ENCODE results near the gene C16orf95.

C16orf95 gene

DNA sequence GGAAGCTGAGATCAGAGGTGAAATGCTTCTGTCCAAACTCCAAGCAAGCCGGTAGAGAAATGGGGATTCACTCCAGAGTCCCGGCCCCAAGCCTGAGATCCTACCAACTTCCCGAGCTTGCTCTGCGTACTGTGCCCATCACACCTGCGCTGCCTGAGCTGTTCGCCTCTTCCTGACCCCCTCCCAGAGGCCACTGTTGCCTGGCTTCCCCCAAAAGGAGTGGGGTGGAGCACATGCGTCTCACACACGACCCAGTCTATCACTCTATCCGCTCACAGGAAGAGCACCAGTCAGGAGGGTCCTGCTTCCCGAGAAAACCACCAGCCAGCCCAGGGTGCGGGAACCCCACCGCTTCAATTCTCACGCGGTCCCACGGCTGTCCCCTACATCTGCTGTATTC, 13.5 kb upstream of the C16orf95 start:
- no peak for DNase-seq

DNA sequence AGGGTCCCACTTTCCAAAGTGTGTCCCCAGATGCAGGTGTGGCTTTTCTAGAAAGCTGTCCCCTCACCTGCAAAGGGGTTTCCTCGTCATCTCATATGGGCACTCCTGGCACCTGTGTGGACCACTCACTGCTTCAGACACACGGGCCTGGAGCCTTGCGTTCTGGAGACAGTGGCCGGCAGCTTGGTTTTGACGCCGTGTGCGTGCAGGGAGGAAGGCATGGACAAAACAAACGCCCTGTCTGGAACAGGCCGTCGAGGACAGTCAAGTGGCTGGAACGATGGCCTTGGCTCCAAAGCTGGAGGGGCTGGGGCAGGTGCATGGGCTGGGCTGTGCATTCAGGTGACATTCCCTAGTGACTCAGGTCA, 13.0 kb upstream of the C16orf95 start:
- DNase-seq = no peak

DNA sequence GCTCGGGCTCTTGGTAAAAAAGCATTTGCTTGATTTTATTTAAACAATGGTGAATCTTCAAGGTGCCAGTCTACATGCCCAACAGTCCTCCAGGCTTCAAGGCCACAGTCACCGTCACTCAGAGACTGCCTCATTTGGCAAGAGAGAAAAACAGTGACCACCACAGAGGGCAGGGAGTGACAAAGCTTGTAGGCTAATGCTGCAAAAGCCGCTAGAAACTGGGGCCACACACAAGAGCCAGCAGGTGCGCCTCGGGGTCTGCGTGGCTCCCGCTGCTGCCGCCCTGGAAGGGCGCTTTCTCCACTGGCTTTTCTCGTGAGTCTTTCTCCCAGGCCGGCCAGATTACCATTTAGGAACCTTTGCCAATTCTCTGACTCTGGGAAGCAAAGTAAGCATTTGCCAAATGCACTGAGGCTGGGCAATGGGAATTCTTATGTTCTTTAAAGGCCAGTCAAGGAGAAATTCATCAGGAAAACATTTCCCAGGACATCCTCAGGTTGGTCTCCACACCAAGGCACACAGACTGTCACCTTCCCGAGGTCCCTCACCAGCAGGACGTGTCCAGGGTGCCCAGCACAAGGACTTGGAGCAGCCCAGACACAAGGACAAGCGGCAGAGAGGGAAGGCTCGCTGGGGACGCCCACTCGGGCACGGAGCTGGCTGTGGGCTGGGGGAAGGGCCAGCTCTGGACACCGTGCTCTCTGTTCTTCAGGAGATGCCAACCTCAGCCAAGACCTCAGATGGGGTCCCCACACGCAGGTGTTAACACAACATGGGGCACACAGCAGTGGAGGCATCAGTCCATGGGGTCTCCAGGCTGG, 12.5 kb upstream of the C16orf95 start:
- no peak for DNase-seq

DNA sequence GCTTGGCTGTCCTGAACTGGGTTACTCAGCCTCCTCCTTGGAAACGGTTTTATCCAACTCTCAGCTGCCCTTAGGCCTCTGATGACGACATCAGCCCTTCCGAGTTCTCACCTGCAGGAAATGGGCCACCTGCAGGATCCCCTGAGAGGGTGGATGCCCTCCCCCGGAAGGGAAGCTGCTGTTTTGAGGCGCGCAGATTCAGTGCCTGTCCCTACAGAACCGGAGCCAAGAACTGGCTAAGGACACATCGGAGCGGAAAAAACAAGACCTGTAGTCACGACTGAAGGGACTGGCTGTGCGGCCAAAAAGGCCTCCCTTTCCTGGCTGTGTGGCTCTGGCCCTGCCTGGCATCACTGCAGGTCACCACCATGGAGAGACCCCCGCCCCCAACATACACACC, 11.7 kb upstream of the C16orf95 start:
- DNase-seq = peak; percentile 2

DNA sequence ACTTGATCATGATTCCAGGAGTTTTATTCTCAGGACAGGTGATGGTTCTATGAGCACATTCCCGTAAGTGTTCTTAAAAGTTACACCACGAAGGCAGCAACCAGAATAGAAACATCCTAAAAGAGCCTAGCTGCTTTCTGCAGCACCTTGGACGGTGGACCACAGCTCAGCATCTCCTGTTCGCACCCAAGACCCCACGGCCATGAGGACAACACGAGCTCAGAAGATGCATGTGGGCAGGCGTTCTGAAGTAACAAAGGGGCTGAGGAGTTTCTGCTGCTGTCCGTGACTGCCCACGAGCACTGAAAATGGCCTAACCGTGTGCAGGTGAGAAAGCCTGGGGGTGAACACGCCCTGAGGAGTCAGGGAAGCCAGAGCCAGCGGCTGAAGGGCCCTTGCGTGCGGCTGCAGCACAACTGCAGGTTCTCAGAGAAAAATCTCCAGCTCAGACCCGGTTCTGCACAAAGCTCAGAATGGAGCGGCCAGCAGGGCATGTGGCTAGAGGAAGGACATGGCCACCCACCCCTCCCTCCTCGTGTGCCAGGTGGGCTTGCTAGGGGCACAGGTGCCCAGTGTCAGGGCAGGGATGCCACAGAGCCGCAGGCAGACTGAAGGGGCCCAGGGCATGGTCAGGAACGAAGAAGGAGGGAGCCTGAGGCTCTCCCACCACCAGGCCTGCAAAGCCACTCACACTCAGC, 10.8 kb upstream of the C16orf95 start:
- no peak for DNase-seq

DNA sequence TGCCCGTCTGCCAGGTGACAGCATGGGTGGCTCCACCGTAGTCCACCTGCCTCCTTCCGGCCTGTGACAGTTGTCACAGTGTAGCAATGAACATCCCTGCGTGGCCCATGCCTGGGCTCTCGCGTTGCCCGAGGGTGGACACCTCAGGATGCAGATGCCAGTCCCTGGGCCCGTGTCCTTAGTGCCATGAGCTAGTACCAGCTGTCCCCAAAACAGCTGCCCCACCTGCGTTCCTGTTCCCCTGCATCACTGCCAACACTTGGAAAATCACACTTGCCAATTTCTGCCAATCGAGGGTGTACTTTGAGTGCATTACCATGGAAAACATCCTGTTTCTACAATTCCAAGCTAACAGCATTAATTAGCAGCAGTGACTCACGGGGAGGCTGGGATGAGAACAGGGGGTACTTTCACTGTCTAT, 9.0 kb upstream of the C16orf95 start:
- DNase-seq = no peak

DNA sequence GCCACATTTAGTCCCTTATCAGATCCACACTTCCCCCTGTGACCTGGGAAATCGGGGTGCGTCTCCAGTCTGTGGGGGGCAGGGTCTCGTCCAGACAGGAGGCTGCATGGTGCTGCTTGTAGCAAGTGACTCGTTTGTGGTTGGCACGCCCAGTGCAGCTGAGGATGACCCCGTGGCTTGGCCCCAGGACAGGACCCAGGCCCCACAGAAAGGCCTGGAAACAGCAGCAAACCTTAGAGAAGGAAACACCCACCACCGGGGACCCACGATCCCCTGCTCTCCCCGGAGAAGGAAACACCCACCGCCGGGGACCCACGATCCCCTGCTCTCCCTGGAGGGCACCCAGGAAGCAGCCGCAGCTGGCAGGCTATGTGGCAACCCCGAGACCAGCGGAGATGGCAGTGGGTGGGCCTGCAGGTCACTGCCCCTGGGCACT, 8.2 kb upstream of the C16orf95 start:
- DNase-seq = no peak

DNA sequence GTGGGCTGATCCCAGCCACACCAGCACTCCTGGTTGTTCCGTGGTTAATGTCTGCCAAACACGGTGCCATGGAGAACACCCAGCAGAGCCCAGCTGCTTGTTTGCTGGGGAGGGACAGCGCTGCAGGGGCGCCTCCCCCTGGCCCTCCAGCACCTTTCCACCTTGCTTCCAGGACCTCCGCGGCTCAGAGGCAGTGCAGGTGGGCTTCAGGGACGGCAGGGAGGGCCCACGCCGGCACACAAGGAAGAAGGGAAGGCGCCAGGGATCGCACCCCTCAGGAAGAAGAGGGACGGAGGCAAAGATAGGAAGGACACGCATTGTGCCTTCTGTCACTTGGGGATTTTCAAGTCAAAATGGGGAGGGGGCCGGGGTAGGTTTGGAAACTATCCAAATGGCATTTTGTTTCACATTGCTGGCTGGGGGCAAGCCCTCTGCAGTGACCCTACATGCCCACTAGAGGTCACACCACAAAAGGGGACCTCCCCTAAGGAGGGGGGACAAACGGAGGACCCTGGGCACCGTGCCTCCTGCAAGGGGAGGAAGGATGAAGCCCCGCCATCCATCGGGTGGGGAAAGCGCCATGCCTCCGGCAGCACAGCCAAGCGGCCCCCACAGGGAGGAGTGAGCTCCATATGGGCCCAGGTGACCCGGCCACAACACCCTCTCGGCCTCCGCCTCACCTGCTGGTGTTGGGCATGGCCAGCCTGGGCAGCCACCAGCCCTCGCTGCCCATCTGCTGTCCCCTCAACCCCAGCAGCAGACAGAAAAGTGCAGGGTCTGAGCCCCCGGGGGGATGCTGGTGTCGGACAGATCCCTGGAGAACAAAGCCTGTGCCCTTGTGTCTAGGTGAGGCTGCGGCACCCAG, 7.5 kb upstream of the C16orf95 start:
- DNase-seq = no peak

DNA sequence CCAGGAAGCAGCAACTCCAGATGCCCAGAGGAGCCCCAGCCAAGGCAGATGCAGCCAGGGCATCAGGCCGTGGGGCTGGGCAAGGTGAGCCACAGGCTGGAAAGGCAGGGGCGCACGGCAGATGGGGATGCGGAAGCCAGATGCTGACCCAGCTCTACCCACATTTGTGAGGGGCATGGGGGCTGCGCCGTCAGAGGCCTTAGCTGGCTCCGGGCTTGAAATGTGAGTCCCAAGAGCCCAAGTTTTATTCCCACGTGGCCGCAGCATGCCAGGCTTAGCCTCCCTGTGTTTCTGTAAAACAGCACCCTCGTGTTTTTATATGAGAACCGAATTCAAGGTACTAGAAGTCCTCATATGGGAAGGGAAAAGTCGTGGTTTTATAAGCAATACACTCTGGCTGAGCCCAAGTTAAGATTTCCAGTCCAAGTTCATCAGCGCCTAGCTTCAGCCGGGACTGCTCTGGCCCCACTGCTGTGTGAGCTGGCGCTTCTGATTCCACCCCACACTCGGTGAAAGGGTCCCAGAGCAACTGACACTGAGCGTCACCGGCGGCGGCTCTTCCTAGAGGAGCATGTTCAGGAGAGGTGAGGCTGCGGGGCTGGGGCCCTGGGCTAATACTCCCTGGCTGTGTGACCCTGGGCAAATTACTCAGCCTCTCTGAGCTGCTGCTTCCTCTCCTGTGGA, 6.7 kb upstream of the C16orf95 start:
- DNase-seq = no peak

DNA sequence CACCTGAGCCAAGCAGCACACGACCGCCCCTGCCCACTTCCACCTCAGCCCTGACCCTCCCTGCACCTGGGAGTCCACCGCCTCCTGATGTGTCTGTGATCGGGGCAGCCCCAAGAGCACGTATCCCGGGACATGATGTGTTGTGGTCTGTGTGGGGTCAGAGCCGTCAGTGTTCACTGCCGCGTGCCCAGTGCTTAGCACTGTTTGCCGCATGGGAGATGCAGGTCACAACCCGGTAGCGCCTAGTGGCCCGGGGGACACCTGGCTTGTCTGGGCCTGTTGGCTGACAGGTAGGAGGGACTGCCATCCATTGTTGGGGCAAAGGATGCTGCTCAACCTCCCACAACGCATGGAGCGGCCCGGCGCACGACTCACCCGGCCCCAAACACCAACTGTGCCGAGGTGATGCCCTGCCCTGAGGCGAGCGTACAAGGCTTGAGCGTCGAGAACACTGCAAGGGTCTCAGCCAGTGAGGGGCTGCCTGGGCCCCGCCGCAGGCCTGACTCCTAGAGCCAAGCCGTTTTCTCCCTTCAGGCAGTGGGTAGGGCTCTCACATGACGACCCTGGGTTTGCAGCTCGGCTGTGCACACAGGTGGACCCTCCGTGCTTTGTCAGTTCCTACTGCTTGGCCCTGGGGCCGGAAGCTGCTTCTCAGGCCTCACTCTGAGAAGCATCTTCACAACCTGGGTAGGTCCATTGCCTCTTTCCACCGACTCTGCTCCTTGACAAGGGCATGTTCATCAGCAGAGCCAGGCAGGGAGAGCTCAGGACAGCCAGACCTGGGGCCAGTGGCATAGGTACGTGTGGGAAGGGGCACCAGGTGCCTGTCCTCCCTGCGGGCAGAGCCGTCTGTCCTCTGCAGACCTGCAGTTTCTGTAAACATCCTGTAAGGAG, 5.9 kb upstream of the C16orf95 start:
- DNase-seq = no peak

DNA sequence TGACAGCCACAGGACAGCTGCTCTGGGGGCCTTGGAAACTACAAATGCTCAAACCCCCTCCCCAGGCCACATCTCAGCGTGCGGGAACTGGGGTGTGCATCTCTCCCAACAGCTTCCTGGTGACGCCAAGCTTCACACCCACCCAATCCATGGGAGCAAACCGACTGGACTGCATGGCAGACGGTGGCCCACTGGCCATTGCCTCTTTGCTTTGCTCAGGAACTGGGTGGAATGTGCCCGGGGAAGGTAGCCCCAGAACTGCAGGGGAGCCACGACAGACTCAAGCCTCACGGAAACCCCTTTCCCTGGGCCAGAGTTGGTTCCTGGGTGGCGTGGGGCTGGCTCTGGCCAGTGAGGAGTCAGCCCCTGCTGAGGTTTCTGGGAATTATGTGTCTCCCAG, 5.2 kb upstream of the C16orf95 start:
- DNase-seq = no peak

DNA sequence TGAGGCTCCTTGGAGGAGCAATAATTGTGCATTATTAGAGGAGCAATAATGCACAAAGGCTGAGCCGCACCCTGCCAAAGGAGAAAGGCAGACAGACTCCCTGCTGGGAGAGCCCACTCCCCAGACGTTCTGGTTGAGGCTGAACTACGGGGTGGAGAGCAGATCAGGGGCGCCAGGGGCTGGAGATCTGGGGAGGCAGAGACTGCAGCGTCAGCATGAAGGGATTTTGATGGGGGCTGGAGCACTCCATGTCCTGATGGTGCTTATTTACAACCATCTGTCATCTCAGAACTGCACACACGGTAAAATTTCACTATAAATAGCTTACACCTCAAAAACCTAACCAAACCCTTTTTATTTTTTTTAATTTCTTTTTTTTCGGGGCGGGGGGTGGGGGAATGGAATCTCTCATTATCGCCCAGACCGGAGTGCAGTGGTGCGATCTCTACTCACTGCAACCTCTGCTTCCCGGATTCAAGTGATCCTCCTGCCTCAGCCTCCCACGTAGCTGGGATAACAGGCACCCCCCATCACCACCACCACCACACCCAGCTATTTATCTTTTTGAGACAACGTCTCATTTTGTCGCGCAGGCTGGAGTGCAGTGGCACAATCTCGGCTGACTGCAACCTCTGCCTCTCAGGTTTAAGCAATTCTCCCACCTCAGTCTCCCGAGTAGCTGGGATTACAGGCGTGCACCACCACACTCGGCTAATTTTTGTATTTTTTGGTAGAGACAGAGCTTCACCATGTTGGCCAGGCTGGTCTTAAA, 4.3 kb upstream of the C16orf95 start:
- no peak for DNase-seq

DNA sequence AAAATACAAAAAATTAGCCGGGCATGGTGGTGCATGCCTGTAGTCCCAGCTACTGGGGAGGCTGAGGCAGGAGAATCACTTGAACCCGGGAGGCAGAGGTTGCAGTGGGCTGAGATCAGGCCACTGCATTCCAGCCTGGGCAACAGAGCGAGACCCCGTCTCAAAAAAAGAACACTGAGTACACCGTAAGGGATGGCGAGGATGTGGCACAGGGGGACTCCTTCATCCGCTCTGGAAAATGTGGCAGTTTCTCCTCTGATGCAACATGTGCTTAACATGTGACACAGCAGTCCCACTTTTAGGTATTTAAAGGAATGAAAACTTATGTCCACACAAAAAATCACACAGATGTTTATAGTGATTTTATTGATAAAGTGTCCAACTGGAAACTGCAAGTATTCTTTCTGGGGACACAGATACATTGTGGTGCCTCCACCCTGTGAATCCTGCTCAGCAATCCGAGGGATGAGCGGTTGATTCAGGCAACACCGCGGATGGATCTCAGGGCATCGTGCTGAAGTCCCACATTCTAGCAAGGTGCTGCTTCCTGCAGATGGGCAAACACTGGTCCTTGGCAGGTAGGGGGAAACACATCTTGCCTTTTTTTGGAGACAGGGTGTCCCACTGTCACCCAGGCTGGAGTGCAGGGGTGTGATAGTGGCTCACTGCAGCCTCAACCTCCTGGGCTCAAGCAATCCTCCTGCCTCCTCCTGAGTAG, 3.5 kb upstream of the C16orf95 start:
- DNase-seq = no peak

DNA sequence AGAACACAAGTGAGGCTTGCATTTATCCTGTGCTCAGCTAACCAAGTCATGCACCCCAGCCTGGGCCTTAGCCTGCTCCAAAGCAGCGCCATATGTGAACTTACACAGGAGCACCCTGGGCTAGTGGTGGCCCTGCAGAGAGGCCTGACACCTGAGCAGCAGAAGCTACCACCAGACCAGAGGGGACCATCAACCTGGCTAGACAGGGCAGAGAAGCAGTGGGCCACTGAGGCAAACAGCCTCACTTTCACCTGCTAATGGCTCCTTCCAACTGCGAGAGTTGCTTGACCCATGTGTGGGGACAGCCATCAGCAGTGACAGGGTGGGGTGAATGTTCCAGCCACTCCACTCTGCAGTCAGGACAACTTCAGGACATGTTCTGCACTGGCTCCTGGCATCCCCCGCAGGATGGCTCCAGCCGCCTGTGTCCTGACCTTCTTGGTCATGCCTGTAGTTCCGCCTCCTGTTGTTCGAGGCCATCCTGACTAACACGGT, 2.9 kb upstream of the C16orf95 start:
- no peak for DNase-seq

DNA sequence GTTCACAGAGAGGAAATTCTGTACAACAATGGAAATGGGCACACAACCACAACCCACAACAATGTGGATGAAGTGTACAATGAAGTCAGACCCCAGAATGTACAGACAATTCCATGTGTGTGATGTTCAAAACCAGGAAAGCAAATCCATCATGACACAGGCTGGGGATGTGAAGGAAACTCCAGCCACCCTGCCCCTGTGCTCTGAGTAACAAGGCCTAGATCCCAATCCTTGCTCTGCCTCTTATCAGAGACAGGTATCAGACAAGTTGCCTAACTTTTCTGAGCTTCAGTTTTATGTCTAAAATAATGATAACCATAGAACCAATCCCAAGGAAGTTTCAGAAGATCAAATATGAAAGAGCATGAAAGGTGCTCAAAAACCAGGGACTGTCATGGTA, 1.8 kb upstream of the C16orf95 start:
- no peak for DNase-seq

DNA sequence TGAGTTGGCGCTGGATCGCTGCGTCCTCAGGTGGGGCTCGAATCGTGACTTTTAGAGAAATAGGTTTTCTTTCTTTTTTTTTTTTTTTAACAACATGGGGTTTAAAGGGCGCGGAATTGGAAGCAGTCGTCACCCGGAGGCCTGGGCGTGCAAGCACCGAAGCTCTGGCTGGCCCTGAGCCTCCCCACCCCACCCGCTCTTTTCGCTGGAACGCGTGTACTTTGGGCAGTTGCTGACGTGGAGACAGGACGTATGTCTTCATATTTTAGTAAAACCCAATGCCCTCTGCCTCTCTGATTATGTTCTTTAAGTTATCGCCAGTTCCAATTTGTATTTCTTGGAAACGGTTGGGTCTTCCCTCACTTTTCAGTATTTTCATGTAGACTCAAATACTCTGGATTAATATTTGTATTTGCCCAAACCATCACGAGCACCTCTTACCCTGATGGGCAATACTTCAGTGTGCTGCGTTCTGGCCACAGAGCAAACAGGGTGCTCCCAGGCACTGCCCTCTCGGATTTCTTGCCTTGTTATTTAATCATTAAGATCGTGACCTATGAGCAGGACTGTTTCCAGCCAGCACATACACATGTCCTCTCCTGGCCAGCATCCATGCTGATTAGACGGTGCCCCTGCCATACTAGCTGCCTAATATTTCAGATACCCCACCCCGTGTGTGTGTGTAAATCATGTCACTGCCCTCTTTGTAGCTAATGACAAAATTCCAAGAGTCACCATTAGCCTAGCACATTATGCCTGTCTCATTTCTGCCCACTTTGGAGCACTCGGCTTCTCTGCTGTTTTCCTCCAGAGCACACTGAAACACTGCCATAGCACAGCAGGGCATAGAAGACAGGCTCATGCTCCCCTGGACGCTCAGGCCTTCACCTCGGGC, 805 bp upstream of the C16orf95 start:
- DNase-seq = no peak

DNA sequence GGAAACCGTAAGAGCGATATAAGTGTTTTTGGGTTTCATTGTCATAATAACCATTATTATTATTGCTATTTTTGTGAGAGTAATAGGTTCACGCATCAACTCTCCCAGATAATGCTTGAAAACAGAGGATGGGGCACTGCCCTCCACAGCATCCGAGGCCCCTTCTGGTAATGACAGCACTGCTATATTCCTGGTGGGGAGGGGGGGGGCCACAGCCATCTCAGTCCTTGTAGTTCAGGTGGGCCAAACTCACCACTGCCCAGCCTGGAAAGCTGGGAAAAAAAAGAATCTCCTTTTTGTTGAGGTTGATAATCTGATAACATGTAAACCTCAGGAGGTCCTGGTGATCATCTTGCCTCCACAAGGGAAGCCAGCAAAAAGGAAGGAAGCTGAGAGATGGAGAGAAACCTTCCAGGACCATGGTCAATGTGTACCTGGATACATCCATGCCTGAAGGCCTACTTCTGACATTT, 706 bp downstream of the C16orf95 start:
- no peak for DNase-seq

DNA sequence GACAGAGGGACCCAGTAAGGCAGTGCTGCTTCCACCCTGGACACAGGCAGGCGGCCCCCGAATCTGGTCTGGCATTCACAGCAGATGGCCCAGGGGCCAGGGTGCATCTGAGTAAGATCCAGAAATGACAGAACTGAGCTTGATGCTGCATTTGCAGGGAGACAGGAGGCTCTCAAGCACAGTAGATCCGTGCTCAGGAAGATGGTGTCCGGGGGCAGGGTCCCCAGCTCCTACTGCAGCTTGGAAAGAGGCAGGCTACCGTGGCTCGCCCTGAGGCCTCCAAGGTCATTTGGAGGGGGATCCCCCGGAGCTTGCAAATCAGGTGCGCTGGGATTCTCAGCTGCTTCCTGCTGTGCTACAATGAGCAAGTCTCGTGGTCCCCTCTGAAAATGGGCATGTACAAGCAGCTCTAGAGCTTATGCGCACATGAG, 2.2 kb downstream of the C16orf95 start:
- no peak for DNase-seq

DNA sequence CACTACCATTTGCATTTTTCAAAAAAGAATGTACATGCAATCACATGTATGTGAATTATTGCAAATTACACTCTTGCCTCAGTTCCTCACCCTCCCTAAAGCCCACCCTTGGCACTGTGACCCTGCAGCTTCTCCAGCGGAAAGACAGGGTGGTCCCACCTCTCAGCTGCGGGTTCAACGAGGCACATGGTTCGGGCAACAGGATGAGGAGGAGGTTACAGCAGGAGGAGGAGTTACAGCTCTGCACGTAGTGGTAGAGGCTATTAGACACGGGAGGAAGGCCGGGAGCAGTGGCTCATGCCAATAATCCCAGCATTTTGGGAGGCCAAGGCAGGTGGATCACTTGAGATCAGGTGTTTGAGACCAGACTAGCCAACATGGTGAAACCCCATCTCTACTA, 5.2 kb downstream of the C16orf95 start:
- no peak for DNase-seq
